GM19193 (cell line): Measurements from ENCODE around the gene CD52.
A peak's percentile ranks its signal among the peaks of the same experiment; 100 is the strongest.

Source experiments
- POLR2A ChIP-seq: IDR thresholded peaks from 4 replicates; pipeline ENCODE4 v1.6.1; 2011; ENCODE audit not compliant: insufficient read depth, insufficient read length; ENCODE audit errors: extremely low read depth

Gene CD52

DNA sequence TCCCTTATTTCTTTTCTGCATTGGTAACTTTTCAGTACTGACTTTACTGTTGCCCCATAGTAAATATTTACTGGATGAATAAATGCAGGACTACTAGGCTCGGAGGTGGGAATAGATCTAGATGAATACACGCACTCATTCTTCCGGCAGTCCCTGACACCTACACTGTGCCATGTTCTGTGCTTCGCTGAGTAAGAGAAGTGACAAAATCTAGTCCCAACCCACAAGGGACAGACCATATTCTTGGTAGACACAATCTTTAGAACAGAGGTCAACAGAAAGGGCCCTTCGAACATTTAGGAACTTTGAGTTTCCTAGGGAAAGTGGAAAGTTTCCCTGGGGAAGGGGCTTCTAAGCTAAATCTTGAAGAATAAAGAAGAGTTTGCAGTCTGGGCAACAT lies 3.3 kb upstream of the CD52 start:
- no peak for TF ChIP-seq POLR2A

DNA sequence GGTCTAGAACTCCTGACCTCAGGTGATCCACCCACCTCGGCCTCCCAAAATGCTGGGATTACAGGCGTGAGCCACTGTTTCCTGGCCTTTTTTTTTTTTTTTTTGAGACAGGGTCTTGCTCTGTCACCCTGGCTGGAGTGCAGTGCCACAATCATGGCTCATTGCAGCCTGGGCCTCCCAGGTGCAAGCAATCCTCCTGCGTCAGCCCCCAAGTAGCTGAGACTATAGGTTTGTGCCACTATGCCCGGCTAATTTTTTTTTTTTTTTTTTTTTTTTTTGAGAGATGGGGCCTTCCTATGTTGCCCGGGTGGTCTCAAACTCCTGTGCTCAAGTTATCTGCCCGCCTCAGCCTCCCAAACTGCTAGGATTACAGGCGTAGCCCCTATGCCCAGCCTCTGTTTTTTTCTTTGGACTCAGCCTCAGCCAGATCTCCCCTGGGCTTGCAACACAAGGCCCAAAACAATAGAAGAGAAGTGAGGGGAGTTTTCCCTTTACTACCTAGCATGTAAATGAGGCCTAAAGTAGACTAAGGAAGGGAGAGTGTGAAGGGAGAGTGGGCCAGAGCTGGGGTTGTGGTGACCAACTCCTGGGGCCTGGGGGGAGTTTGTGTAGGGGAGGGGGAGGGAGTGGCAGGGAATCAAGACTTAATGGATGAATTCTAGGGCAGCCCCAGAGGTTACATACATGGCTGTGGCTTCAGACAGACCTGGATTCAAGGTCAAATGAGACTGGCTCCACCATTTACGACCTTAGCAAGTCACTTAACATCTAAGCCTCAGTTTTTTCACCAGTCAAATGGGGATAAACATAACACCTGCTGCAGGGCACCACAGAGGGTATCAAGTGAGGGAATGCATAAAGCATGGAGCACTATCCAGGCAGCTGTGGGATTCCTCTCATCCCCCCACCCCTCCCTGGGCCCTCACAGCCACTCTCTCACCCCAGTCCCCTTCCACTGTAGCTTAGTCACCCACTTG lies 1.6 kb upstream of the CD52 start:
- no peak for TF ChIP-seq POLR2A

DNA sequence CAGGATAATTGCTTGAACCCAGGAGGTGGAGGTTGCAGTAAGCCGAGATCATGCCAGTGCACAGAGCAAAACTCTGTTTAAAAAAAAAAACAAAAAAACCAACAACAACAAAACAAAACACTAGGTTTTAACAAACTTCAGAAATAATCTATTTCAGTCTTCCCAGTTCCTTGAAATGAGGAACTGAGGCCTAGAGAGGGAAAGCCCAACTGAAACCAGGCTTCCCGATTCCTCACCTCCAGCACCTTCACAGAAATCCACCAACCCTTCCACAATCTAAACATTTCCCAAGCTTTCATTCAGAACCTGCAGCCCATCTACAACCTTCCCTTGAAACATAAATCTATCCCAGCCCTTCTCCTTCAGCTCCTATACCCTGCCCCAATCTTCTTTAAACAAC lies 612 bp upstream of the CD52 start:
- TF ChIP-seq POLR2A, result no peak

DNA sequence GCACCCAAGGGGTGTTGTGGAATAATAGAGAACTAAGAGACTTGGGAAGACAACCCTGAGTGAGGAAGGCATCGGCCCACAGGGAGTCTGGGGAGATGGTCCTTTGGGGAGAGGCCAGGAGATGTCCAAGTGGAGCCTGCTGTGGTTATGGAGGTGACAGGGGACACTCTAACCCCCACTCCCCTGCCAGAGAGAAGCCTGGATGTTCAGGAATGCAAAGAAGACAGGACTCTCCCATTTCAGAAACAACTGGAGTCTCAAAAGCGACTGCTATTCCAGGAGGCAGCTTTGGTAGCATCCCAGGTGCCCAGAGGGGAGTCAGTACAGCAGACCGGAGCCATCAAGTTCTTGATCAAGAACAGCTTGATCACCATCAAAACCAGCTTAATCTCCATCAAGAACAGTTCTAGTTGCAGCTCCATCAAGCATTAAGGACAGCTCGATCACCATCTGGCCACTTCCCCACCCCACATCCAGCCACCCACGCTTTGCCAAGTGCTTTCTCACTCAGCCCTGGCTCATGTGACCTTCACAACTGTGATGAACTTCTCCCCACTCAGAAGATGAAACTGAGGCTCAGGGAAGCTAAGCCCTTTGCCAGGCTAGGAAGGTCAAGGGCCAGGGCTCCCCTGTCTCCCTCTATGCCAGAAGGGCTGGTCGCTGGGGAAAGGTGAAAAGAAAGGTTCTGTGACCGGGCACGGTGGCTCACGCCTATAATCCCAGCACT lies 743 bp downstream of the CD52 start:
- peak; percentile 43 for TF ChIP-seq POLR2A

DNA sequence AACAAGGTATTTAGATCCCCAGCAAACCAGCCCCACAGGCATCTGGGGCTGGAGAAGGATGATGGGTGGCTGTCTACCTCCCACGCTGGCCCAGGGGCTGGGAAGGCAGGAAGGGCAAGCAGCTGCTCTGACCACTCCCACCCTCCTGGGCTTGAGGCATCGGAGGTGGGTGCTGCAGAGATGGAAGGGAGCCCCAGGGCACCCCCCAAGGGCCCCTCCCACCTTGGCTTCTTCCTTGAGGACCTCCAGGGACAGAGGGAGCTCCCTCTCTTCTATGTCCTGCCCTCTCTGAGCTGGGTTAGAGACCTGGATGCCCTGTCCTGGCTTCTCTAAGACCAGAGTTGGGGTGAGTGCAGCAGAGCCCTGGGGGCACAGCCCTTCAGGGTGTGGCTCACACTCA lies 3.1 kb downstream of the CD52 start:
- TF ChIP-seq POLR2A, result no peak

DNA sequence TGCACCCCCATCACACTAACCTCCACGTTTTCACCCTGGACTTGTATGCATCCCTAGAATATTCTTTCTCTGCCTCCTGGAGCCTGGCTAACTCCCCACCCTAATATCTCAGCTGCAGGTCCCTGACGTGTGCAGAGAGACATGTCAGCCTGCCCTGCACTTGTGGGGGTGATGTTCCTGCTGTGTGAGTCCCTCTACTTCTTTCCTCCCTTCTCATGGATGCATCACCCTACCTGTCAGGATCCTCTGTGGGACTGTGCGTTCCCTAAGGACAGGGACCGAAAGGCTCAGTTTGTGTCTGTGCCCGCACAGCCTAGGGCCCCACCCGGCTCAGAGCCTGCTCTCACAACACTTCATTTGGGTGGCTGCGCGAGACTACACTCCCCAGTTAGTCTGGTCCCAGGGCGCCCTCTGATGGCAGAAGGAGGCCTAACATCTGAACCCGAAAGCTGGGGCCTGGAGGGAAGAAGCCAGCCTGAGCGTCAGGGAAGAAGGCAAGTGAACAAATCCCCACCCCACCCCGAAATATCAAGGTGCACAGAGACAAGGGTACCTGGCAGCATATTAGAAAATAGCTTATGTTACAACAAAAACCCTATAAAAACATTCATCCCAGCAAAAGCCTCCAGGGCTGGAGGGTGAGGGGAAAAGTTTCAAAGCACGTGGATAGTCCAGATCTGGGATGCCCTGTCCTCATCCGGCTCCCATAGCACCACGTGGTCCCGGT lies 3.7 kb downstream of the CD52 start:
- TF ChIP-seq POLR2A, result no peak

DNA sequence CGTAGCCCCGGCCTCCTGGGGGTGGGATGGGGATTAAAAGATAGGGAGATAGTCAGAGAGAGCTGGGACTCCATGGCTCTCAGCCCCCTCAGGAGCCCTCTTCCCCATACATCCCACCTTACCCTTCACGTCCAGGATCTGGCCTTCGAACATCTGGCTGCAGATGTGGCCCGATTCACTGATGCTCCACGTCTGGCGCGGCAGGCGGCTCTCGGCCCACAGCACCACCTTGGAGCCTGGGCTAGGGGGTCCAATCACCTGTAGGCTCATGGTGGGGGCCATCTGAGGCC lies 4.2 kb downstream of the CD52 start:
- TF ChIP-seq POLR2A, result no peak

DNA sequence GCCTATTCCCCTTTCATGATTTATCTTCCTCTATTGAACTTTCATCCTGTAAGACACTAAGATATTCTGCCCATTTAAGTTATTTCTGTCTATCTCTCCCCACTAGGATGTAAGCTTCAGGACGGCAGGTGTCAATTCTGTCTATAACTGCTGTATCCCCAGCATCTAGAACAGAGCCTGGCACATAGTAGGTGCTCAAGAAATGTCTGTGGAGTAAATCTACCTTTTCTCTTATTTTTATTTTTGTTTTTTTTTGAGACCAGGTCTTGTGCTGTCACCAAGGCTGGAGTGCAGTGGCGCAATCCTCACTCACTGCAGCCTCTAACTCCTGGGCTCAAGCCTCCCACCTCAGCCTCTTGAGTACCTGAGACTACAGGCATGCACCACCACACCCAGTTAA lies 5.6 kb downstream of the CD52 start:
- no peak for TF ChIP-seq POLR2A

DNA sequence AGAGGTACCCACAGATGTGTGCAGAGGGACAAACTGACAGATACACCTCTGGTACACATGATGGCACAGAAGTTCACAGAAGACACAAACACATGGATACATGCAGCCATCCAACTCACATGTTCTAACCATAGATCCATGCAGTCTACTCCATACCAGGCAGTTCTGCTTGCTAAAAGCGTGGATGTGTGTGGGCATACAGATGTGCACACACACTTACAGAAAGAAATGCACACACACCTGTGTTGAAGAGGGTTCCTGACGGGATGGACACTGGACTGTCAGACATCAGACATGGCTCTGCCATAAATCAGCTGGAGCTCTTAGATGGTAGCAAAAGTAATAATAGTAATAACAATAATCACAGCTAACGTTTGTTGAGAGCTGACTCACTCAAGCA lies 6.8 kb downstream of the CD52 start:
- TF ChIP-seq POLR2A, result no peak

DNA sequence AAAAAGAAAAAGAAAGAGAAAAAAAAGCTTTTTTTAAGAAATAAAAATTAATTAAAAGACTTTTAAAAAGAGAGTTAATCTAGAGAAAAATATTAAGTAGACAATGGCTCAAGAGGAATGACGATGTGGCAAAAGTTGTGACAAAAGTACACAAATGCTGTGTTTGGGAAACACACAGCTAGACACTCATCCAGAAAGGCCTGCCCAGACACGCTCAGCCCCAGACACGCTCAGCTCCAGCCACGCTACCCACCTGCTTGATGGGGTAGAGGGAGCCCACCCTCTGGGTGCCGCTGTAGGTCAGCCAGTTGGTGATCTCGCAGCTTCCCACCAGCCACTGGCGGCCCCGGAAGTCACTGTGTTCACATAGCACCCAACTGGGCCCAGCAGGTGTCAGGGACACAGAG lies 10.2 kb downstream of the CD52 start:
- no peak for TF ChIP-seq POLR2A

DNA sequence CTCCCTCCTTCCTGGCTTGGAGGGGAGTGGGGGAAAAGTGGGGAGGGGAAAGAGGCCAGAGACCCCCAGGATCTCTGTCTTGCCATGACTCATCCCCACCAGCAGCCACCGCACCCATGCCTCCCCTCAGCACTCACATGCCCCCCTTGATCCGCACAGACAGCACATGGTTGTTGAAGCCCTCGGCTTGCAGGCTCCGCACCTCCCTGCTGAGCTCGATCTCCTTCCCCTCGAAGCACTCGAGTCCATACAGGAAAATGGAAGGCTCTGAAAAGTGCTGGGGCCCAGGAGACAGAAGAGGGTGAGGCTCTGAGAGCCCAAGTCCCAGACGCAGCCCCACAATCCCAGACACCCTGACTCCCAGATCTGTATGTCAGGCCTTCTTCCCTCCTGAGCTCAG lies 10.8 kb downstream of the CD52 start:
- no peak for TF ChIP-seq POLR2A

DNA sequence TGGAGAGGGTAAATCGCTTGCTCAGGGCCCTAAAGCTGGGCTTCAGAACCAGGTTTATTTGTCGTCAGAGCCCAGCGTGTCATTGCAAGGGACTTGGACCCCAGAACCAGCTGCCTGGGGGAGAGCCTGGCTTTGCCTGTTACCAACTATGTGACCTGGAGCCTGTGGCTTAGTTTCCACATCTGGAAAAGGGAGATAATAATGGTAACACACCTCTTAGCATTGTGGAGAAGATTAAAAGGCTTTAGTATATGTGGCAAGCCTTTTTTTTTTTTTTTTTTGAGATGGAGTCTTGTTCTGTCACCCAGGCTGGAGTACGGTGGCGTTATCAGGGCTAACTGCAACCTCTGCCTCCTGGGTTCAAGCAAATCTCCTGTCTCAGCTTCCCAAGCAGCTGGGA lies 12.5 kb downstream of the CD52 start:
- TF ChIP-seq POLR2A, result no peak

DNA sequence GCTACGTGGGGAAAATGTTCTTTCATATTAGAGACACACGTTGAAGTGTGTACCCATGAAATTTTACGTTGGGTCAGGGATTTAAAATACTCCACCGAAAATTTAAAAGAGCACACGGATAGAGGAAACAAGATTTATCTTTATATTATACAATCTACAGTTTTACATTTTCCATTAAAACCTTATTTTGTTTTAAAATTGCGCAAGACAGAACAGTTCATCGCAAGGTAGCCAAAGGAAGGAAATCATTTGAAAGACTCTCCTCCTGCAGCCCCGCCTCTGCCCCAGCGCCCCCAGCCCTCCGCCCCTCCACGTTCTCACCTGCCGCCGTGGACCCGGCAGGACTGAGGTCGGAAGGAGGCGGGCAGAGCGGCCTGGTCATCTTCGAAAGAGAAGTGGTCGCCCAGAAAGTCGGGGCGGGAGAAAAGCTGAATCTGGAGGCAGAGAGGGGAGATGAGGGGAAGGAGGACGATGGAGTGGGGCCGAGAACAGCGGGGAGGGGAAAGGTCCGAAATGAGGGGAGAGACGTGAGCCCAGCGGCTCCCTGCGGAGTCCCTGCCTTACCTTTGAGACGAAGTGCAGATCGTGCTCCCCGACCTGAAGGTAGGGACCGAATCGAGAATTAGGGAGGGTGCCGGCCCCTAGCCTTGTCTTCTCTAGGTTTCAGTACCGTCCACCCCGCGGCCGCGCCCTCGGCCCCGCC lies 18.2 kb downstream of the CD52 start:
- no peak for TF ChIP-seq POLR2A

DNA sequence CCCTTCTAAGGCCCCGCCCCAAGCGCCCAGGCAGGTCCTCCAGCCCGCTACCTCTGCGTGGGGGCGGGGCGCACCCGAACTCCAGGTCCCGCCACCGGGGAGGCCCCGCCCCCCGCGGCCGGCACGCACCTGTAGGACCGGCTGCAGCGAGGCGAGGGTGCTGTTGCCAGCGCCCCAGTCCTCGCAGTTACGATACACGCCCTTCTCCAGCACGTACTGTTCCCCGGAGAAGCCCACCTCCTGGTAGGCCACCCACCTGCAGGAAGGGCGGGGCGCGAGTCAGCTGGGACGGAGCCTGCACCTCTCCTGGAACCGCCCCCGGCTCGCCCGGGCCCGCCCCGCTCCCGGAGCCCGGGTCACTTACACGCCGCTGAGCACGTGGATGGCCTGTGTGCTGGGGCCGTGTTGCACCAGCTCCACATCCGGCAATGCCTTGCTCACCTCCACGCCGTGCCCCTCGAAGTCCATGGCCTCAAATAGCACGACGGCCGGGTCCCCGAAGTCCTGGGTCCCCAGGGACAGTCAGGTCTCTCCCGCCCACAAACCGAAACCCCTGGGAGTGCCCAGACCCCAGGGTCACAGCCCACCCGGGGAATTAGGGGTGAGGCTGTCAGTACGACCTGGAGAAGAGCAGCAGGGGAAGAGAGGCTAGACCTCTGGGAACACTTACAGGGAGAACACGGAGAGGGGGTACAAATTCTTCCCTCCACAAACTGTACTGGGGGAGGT lies 18.9 kb downstream of the CD52 start:
- TF ChIP-seq POLR2A, result no peak

DNA sequence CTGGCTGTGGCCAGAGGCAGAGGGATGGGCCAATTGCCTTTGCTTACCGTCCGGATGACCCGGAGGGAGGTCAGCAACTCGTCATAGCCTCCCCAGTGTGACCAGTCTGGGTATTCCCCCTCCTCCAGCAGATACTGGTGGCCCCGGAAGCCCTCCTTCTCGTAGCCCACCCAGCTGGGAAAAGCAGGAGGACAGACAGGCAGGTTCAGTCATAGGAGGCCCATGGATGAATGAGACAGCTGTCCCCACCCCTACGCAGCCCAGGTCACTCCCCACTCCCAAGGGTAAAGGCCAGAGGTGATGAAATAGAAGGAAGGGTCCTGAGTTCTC lies 19.4 kb downstream of the CD52 start:
- TF ChIP-seq POLR2A, result no peak

DNA sequence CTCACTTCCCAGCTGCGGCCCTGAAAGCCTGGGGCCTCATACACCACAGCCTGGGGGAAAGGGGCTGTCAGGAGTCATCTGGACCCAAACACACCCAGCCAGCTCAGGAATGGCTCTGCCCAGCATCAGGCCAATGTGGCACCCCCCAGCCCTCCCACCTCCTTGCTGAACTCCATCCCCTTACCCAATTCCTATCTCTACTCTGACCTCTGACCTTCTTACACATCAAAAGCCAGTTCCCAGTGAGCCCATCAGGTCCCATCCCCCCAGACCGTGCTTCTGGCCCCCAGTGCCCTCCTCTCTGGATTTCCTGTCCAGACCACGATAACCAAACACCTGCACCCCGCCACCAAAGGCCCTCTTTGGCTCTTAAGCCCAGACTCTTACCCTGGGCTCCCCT lies 19.9 kb downstream of the CD52 start:
- TF ChIP-seq POLR2A, result no peak
